ENCODE measurements around the gene RELCH.

The RELCH gene

DNA sequence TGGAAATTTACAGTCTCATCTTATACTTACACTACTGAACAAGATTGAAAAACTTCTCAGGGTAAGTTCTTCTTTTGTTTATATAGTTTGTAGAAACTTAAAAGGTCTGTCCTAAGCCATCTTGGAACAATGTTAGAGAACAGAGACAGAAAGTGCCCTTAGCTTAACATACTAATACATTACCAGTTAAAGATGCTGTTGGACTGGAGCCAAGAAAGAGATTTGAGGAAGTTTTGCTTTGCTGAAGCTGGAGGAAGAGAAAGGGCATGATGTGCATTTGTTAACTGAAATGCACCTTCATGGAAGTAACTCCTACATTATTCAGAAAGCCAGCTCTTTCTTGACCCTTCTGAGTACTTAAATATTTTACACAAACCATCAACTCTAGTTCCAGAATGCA, 71.6 kb downstream of the RELCH start:
- H3K36me3 ChIP-seq (ENCODE audit: insufficient read depth, low read length): peaks cover 43% of the 10 kb centered on the region
- no peaks in the 10 kb centered on the region for H3K4me1 ChIP-seq (ENCODE audit: control insufficient read depth, insufficient read depth, low read length)
- no peak overlapping the region for H3K9ac ChIP-seq (ENCODE audit: low read depth, low read length)
- H3K4me3 ChIP-seq (ENCODE audit: low read length): no peak overlapping the region
- H3K9me3 ChIP-seq (replicated peaks; ENCODE audit: low read length): no peaks in the 10 kb centered on the region
- no peaks in the 10 kb centered on the region for H3K27me3 ChIP-seq (ENCODE audit: control insufficient read depth, insufficient read depth, low read length)
- no peak overlapping the region for H3K4me2 ChIP-seq (ENCODE audit: low read length)

DNA sequence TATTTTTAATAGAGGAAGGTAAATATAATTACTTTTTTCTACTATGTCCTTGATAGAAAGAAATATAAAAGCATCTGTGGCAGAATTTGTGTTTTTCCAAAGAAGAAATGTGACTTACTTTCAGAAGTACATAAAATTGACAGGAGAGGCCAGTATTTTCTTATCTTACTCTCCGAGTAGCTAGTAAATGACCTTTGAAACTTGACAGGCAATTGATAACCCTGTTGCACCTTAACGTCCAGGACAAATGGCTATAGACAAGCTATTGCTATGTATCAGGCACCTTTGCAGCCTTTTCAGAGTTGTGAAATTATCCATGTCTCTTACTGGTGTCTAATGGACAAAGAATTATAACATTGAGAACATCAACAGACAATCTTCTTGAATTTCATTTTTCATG, 75.0 kb downstream of the RELCH start:
- H3K9ac ChIP-seq (ENCODE audit: low read depth, low read length): no peak overlapping the region
- no peaks in the 10 kb centered on the region for H3K4me1 ChIP-seq (ENCODE audit: control insufficient read depth, insufficient read depth, low read length)
- peaks cover 46% of the 10 kb centered on the region for H3K36me3 ChIP-seq (ENCODE audit: insufficient read depth, low read length)
- H3K9me3 ChIP-seq (replicated peaks; ENCODE audit: low read length): no peaks in the 10 kb centered on the region
- no peak overlapping the region for H3K4me2 ChIP-seq (ENCODE audit: low read length)
- H3K4me3 ChIP-seq (ENCODE audit: low read length): no peak overlapping the region
- H3K27me3 ChIP-seq (ENCODE audit: control insufficient read depth, insufficient read depth, low read length): no peaks in the 10 kb centered on the region

DNA sequence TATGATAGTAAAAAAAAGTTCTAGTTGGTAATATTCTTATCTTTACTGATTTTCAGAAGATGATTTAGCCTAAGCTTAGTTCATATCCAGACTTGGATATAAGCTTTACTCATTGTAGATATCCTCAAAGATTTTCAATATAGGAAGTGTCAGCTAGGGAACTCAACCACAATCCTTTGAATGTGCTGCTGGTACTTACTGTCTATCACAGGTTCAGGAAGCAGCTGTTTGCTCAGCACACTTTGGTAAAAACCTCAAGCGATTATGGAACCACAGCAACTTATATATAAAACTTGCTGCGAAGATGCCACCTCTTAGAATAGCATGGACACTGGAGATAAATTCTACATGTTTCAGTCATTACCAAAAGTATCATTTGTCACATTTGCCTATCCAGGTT, 77.9 kb downstream of the RELCH start:
- Histone ChIP-seq H3K9ac (ENCODE audit: low read depth, low read length) (no peak overlapping the region), H3K4me1 (ENCODE audit: control insufficient read depth, insufficient read depth, low read length) (no peaks in the 10 kb centered on the region), H3K27me3 (ENCODE audit: control insufficient read depth, insufficient read depth, low read length) (no peaks in the 10 kb centered on the region), H3K36me3 (ENCODE audit: insufficient read depth, low read length) (peaks cover 44% of the 10 kb centered on the region), H3K4me3 (ENCODE audit: low read length) (no peak overlapping the region), H3K9me3 (replicated peaks; ENCODE audit: low read length) (no peaks in the 10 kb centered on the region), H3K4me2 (ENCODE audit: low read length) (no peak overlapping the region)

DNA sequence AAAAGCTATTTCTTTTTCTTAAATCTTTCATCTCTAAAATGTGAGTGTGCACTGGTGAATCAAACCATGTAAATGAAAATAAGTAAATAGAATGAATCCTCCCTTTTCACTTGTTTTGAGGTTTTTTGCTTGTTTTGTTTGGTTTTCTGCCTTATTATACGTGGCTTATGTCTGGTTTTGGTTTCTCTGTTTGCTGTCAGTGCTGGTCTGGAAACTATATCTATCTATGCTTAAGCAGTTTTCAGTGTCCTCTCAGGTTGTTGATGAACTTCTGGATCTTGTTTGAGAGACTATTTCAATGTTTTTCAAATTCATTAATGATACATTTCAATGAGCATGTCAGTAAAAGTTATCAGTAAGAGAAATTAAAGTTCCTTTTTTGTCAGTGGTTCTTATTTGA, 90.0 kb downstream of the RELCH start:
- Histone ChIP-seq H3K27me3 (ENCODE audit: control insufficient read depth, insufficient read depth, low read length) (no peaks in the 10 kb centered on the region), H3K4me2 (ENCODE audit: low read length) (no peak overlapping the region), H3K36me3 (ENCODE audit: insufficient read depth, low read length) (peaks cover 23% of the 10 kb centered on the region), H3K9me3 (replicated peaks; ENCODE audit: low read length) (no peaks in the 10 kb centered on the region), H3K9ac (ENCODE audit: low read depth, low read length) (no peak overlapping the region), H3K4me1 (ENCODE audit: control insufficient read depth, insufficient read depth, low read length) (peaks cover 19% of the 10 kb centered on the region), H3K4me3 (ENCODE audit: low read length) (no peak overlapping the region)

DNA sequence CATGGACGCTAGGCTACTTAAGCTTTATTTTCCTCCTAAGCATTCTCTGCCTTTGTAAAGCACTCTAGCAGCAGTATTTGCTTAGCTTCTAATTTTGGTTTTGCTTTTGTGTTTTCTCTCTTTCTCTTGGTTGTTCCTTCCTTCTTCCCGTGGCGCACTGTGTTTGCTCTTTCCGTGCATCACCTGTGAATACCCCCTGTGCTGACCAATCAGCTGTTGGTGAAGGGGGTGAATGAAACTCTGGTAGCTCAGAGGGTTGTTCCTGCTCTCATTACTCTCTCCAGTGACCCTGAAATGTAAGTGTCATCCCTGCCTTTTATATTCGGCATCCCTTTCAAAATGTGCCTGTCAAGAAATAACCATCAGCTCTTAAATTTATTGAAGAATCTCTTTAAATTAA, 92.5 kb downstream of the RELCH start:
- Histone ChIP-seq H3K4me1 (ENCODE audit: control insufficient read depth, insufficient read depth, low read length) (peaks cover 30% of the 10 kb centered on the region), H3K4me2 (ENCODE audit: low read length) (no peak overlapping the region), H3K4me3 (ENCODE audit: low read length) (no peak overlapping the region), H3K9me3 (replicated peaks; ENCODE audit: low read length) (no peaks in the 10 kb centered on the region), H3K36me3 (ENCODE audit: insufficient read depth, low read length) (peaks cover 13% of the 10 kb centered on the region), H3K27me3 (ENCODE audit: control insufficient read depth, insufficient read depth, low read length) (no peaks in the 10 kb centered on the region), H3K9ac (ENCODE audit: low read depth, low read length) (no peak overlapping the region)

DNA sequence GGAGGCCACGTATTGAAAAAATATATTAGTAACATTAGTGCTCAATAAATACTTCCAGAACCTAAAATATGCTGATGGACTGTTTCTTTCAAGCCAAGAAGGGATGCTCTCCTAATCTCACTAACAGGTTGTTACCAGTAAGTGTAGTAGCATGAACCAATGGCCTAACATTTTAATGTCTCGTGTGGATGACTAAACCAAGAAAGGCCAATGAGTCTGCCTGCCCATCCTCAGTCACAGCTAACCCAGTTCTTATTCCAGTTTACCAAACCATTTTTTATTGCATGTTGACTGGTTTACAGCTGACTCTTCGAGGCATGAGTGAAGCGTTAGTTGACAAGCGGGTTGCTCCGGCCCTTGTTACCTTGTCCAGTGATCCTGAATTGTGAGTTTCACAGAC, 93.0 kb downstream of the RELCH start:
- H3K4me3 ChIP-seq (ENCODE audit: low read length): no peak overlapping the region
- peaks cover 30% of the 10 kb centered on the region for H3K4me1 ChIP-seq (ENCODE audit: control insufficient read depth, insufficient read depth, low read length)
- no peaks in the 10 kb centered on the region for H3K27me3 ChIP-seq (ENCODE audit: control insufficient read depth, insufficient read depth, low read length)
- H3K9me3 ChIP-seq (replicated peaks; ENCODE audit: low read length): no peaks in the 10 kb centered on the region
- no peak overlapping the region for H3K9ac ChIP-seq (ENCODE audit: low read depth, low read length)
- no peak overlapping the region for H3K4me2 ChIP-seq (ENCODE audit: low read length)
- peaks cover 11% of the 10 kb centered on the region for H3K36me3 ChIP-seq (ENCODE audit: insufficient read depth, low read length)

DNA sequence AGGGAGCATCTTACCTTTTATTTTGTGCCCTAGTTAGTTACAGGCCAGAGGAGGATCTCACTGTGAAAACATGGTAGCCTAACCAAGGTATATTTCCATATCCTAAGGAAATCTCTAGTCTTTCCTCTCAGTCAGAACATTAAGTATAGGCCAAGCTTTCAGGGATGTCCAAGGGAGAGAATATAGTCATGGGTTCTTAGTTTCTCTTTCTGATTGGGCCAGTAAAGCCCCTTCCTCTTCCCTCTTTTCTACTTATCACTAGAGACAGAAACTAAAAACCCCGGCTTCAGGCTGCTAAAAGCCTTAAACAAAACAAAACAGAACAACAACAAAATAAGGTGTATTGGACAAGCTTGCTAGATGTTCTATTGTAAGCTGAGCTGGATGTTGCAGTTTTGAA, 93.7 kb downstream of the RELCH start:
- H3K36me3 ChIP-seq (ENCODE audit: insufficient read depth, low read length): peaks cover 15% of the 10 kb centered on the region
- H3K4me1 ChIP-seq (ENCODE audit: control insufficient read depth, insufficient read depth, low read length): peaks cover 29% of the 10 kb centered on the region
- no peaks in the 10 kb centered on the region for H3K9me3 ChIP-seq (replicated peaks; ENCODE audit: low read length)
- peak overlapping the region; percentile 71 for H3K4me2 ChIP-seq (ENCODE audit: low read length)
- no peak overlapping the region for H3K9ac ChIP-seq (ENCODE audit: low read depth, low read length)
- no peaks in the 10 kb centered on the region for H3K27me3 ChIP-seq (ENCODE audit: control insufficient read depth, insufficient read depth, low read length)
- no peak overlapping the region for H3K4me3 ChIP-seq (ENCODE audit: low read length)

DNA sequence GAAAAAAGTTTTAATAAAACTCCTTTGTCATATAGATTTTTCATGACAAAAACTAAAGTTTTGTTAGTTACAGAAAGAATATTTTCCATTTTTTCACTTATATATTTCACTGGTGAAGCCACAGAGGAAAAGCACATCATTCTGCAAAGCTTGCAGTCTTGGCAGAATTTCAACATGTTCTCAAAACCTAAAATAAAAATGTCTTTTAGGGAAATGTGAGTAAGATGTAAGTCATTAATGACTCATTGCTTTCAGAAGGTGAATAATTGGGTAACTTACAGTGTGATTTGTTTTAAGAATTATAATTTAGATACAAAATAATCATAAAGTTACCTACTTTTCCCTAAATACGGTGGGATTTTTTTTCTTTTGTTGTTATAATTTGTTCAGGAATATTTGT, 94.6 kb downstream of the RELCH start:
- peak overlapping the region; percentile 34 for H3K4me3 ChIP-seq (ENCODE audit: low read length)
- H3K36me3 ChIP-seq (ENCODE audit: insufficient read depth, low read length): peaks cover 12% of the 10 kb centered on the region
- no peaks in the 10 kb centered on the region for H3K9me3 ChIP-seq (replicated peaks; ENCODE audit: low read length)
- peak overlapping the region; percentile 71 for H3K4me2 ChIP-seq (ENCODE audit: low read length)
- H3K4me1 ChIP-seq (ENCODE audit: control insufficient read depth, insufficient read depth, low read length): peaks cover 25% of the 10 kb centered on the region
- peak overlapping the region; percentile 43 for H3K9ac ChIP-seq (ENCODE audit: low read depth, low read length)
- H3K27me3 ChIP-seq (ENCODE audit: control insufficient read depth, insufficient read depth, low read length): no peaks in the 10 kb centered on the region

DNA sequence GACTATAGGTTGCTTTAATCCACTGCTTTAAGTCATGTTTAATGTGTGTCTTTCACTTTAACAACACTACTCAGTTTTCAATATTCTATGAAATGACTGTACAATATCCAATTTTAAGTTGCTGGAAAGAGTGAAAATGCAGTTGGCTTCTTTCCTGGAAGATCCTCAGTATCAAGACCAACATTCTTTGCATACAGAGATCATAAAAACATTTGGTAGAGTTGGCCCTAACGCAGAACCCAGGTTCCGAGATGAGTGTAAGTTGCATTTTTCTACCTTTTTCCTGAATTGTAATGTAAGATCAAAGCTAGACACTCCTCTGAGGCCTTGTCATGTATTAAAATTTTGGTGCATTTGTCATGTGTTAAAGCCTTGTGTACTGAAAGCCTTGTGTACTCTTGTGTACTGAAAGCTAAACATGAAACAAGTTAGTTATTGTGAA, 95.2 kb downstream of the RELCH start:
- peak overlapping the region; percentile 43 for H3K9ac ChIP-seq (ENCODE audit: low read depth, low read length)
- peak overlapping the region; percentile 71 for H3K4me2 ChIP-seq (ENCODE audit: low read length)
- H3K4me3 ChIP-seq (ENCODE audit: low read length): peak overlapping the region; percentile 34
- H3K27me3 ChIP-seq (ENCODE audit: control insufficient read depth, insufficient read depth, low read length): no peaks in the 10 kb centered on the region
- peaks cover 9% of the 10 kb centered on the region for H3K36me3 ChIP-seq (ENCODE audit: insufficient read depth, low read length)
- peaks cover 25% of the 10 kb centered on the region for H3K4me1 ChIP-seq (ENCODE audit: control insufficient read depth, insufficient read depth, low read length)
- H3K9me3 ChIP-seq (replicated peaks; ENCODE audit: low read length): no peaks in the 10 kb centered on the region

DNA sequence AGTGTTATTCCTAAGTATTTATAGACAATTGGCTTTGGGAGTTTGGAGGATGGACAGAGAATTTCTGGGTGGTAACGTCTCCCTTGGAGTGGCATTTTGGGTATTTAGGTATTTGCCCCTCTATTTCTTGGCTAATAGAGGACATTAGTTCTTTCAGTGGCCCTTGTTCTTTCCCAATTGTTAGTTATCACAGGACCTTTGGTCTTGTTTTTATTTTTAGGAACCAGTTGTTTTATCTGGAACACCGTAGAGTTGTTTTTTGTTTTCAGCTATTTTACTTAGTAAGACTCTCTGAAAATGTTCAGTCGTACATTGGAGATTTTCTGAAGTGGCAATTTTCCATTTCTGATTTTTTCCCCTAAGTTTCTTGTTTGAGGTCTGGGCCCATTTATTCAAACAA, 97.6 kb downstream of the RELCH start:
- Histone ChIP-seq H3K4me3 (ENCODE audit: low read length) (no peak overlapping the region), H3K4me2 (ENCODE audit: low read length) (no peak overlapping the region), H3K36me3 (ENCODE audit: insufficient read depth, low read length) (peaks cover 8% of the 10 kb centered on the region)

DNA sequence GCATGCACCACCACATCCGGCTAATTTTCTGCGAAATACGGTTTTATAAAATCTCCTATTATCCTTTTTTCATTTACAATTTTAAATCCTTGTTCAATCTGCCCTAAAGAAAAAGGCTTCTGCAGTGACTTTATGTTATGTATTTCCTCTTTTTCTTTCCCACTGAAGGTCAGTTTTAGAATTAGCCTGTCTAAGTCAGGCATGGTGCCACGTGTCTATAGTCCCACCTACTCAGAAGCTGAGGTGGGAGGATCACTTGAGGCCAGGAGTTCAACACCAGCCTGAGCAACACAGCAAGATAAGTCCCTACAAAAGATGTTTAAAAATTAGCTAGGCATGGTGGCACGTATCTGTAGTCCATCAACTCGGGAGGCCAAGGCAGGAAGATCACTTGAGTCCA, 98.2 kb downstream of the RELCH start:
- no peaks in the 10 kb centered on the region for H3K9me3 ChIP-seq (replicated peaks; ENCODE audit: low read length)
- no peaks in the 10 kb centered on the region for H3K27me3 ChIP-seq (ENCODE audit: control insufficient read depth, insufficient read depth, low read length)
- no peak overlapping the region for H3K9ac ChIP-seq (ENCODE audit: low read depth, low read length)
- peaks cover 8% of the 10 kb centered on the region for H3K36me3 ChIP-seq (ENCODE audit: insufficient read depth, low read length)
- no peak overlapping the region for H3K4me2 ChIP-seq (ENCODE audit: low read length)
- H3K4me1 ChIP-seq (ENCODE audit: control insufficient read depth, insufficient read depth, low read length): peaks cover 25% of the 10 kb centered on the region
- no peak overlapping the region for H3K4me3 ChIP-seq (ENCODE audit: low read length)

More for the DNA sequence above, 97.6 kb downstream of the RELCH start:
- no peaks in the 10 kb centered on the region for H3K9me3 ChIP-seq (replicated peaks; ENCODE audit: low read length)
- no peak overlapping the region for H3K9ac ChIP-seq (ENCODE audit: low read depth, low read length)
- peaks cover 25% of the 10 kb centered on the region for H3K4me1 ChIP-seq (ENCODE audit: control insufficient read depth, insufficient read depth, low read length)
- H3K27me3 ChIP-seq (ENCODE audit: control insufficient read depth, insufficient read depth, low read length): no peaks in the 10 kb centered on the region

DNA sequence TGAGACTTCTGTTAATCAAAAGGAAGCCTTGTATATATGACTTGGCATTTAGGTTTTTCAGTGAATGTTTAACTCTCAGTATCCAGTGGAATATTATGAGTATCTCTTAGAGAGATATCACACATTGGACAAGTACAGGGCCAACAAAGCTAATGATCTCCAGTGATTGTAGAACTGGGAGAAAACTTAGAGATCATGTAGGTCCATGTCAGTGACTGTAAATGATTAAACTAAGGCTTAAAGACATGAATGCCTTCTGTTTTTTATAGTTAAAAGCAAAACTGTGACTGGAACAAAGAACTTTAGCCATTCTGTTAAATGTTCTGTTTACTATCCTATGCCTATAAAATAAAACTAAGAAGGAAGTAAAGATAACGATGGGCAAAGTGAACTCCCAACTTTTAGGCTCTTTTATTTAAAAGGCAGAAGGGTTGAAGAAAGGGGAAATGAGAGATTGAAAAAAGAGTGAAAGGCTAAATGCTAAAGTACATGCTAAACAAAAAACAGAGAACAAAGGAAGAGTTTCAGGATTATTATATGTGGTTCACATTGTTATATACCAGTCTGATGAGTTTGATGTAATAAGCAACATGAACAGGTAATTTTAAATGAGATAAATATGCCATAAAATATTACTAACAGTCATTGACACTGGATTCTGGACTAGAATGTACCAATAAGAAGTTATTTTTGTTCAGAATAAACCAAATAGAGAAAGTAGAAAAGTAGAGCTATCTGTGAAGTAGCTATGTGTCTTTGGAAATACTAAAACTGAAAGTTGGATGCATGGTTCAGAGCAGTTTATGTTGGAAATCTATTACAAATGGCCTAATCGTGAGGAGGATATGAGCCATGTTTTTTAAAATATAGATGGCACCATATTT, 101.0 kb downstream of the RELCH start:
- H3K27me3 ChIP-seq (ENCODE audit: control insufficient read depth, insufficient read depth, low read length): no peaks in the 10 kb centered on the region
- peaks cover 18% of the 10 kb centered on the region for H3K36me3 ChIP-seq (ENCODE audit: insufficient read depth, low read length)
- no peaks in the 10 kb centered on the region for H3K9me3 ChIP-seq (replicated peaks; ENCODE audit: low read length)
- H3K4me2 ChIP-seq (ENCODE audit: low read length): no peak overlapping the region
- H3K9ac ChIP-seq (ENCODE audit: low read depth, low read length): no peak overlapping the region
- peaks cover 2% of the 10 kb centered on the region for H3K4me1 ChIP-seq (ENCODE audit: control insufficient read depth, insufficient read depth, low read length)
- H3K4me3 ChIP-seq (ENCODE audit: low read length): no peak overlapping the region
